Measurements from ENCODE around the gene BTF3. TPM values are rescaled to one million over a fixed set of nuclear protein-coding genes. Genes with fewer than 3 reads are reported as not detected.
A peak's percentile ranks its signal among the peaks of the same experiment; 100 is the strongest.
"Not testable (repeated sequence)": the region's sequence is repeated elsewhere in the genome, so short reads cannot be mapped to it uniquely, and the experiment has no call there.

Gene BTF3
- total RNA-seq, 4 donors from 2014 or later: 423 to 586 (median 532) TPM

DNA sequence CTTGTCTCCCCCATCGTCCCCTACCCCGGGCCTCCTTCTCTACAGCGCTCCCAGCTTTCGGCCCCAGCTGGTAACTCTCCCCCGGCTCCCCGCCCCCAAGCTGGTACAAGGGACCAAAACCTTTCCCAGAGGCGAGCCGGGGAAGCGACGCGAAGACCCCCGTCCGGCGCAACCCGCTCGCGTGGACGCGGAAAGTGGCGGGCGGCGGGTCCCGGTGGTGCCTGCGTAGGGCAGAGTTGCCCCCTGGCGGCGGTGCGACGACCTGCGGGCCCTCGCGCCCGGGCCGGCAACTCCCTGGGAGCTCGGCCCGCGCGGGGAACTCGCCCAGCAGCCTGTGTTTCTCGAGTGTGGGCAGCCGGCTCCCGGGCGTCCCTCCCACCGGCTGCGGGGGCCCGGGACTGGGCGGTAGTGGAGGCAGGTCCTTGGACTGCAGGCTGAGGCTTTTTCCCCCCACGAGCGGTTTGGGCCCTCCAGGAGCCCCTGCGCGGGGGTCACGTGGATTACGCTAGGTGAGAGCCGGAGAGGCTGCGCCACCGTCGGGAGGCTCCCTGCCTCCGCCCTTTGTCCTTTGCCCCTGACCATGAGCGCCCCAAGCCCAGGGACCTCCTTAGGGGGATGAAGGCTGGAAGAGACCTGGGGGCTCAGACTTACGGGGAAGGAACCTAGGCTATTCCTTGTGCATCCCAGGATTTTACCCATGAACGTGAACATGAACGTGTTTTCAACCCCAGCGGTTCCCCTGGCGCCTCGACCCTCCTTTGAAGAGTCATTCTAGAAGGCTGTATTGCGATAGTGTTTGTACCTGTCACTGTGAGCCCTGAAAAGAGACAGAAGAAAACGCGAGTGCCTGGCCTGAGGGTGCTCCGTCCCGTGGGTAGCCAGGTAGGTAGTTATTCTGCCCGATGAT is 46.8 kb upstream of the BTF3 start:
- Histone ChIP-seq H3K9me3 (no peaks in the 10 kb centered on the region), H3K27ac (no peak overlapping the region), H3K36me3 (no peaks in the 10 kb centered on the region), H3K27me3 (peaks cover 93% of the 10 kb centered on the region), H3K4me3 (peak overlapping the region in 1 of 2 donors; percentile 31), H3K4me1 (peaks cover 0 to 39% (median 14%) of the 10 kb centered on the region in 3 donors)
- TF ChIP-seq EP300 (IDR thresholded peaks at IDR 0.05) (no peak), CTCF (IDR thresholded peaks at IDR 0.05) (peak; percentile 52 to 96 (median 76)), POLR2A (IDR thresholded peaks at IDR 0.05) (no peak), POLR2AphosphoS5 (IDR thresholded peaks at IDR 0.05) (no peak)
- peak; percentile 34 for ATAC-seq
- WGBS, 2 donors (ENCODE audit: low coverage in 1 of 2): 3 to 7% methylated on average over 3 to 6 of the region's 70 CpGs

- 53 to 71% methylated on average over 6 of the region's 6 CpGs for WGBS, 2 donors (ENCODE audit: low coverage in 1 of 2)
- Histone ChIP-seq H3K27me3 (peaks cover 94% of the 10 kb centered on the region), H3K4me3 (no peak overlapping the region), H3K4me1 (peaks cover 0 to 34% (median 12%) of the 10 kb centered on the region in 3 donors), H3K9me3 (no peaks in the 10 kb centered on the region), H3K36me3 (no peaks in the 10 kb centered on the region), H3K27ac (no peak overlapping the region)
- TF ChIP-seq EP300 (IDR thresholded peaks at IDR 0.05) (no peak), POLR2AphosphoS5 (IDR thresholded peaks at IDR 0.05) (no peak), CTCF (IDR thresholded peaks at IDR 0.05) (no peak), POLR2A (IDR thresholded peaks at IDR 0.05) (no peak)
- ATAC-seq: no peak
Observed at GRCh38 chr5:73452215-73452614, 46.0 kb upstream of the BTF3 start.

- TF ChIP-seq POLR2A (IDR thresholded peaks at IDR 0.05) (no peak), CTCF (IDR thresholded peaks at IDR 0.05) (peak; percentile 41 to 58 (median 48)), EP300 (IDR thresholded peaks at IDR 0.05) (no peak)
- no peak for ATAC-seq
- no peak overlapping the region for H3K4me3 ChIP-seq
- WGBS, 2 donors (ENCODE audit: low coverage in 1 of 2): 48 to 52% methylated on average over 6 of the region's 6 CpGs
- H3K9me3 ChIP-seq: no peaks in the 10 kb centered on the region
- peaks cover 0 to 13% (median 7%) of the 10 kb centered on the region in 3 donors for H3K4me1 ChIP-seq
- H3K27ac ChIP-seq: no peak overlapping the region
- peaks cover 86% of the 10 kb centered on the region for H3K27me3 ChIP-seq
- H3K36me3 ChIP-seq: no peaks in the 10 kb centered on the region
Observed at GRCh38 chr5:73454379-73455036, 43.7 kb upstream of the BTF3 start.

GRCh38 chr5:73456462-73456861 is 41.8 kb upstream of the BTF3 start:
- not testable (repeated sequence) for H3K27ac ChIP-seq, H3K36me3 ChIP-seq, ATAC-seq, H3K4me1 ChIP-seq, H3K4me3 ChIP-seq, H3K9me3 ChIP-seq
- WGBS, 2 donors (ENCODE audit: low coverage in 1 of 2): 78 to 100% methylated on average over 1 of the region's 1 CpG
- peaks cover 66% of the 10 kb centered on the region for H3K27me3 ChIP-seq

DNA sequence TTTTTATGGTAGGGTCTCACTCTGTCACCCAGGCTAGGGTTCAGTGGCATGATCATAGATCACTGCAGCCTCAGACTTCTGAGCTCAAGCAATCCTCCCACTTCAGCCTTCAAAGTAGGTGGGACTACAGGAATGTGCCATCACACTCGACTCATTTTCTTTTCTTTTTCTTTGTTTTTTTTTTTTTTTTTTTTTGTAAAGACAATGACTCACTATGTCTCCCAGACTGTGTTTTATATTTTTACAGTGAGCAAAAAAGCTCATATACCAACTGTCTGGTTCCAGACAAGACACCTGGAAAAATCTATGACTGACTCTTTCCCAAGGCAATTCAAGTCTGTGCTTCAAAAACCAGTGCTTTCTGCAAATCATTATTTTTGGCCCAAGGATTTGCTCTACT is 38.9 kb upstream of the BTF3 start:
- WGBS, 2 donors (ENCODE audit: low coverage in 1 of 2): 38 to 60% methylated on average over 1 of the region's 1 CpG
- Histone ChIP-seq H3K27ac (no peak overlapping the region), H3K4me1 (no peaks in the 10 kb centered on the region), H3K36me3 (no peaks in the 10 kb centered on the region), H3K9me3 (no peaks in the 10 kb centered on the region), H3K4me3 (no peak overlapping the region), H3K27me3 (peaks cover 37% of the 10 kb centered on the region)
- no peak for TF ChIP-seq POLR2A (IDR thresholded peaks at IDR 0.05)
- TF ChIP-seq CTCF (IDR thresholded peaks at IDR 0.05): no peak
- no peak for TF ChIP-seq EP300 (IDR thresholded peaks at IDR 0.05)
- TF ChIP-seq POLR2AphosphoS5 (IDR thresholded peaks at IDR 0.05): no peak
- no peak for ATAC-seq
